SK-N-SH (cell line): Measurements from ENCODE around the gene PMIS2. TPM values are rescaled to one million over a fixed set of nuclear protein-coding genes. Genes with fewer than 3 reads are reported as not detected.

Experiments
- CTCF ChIA-PET: fragments of 300-600, 350-600 bp; formaldehyde crosslinking; extraction: SDS; loops from one replicate; lab custom pipeline; 2021; lab: Yijun Ruan, JAX
- POLR2A ChIA-PET: fragments of 350-600 bp; sonication (Branson Sonifier 250); formaldehyde crosslinking; extraction: SDS; loops from one replicate; lab custom pipeline; 2020; ENCODE audit warnings: antibody characterized with exemption, inconsistent platforms; lab: Yijun Ruan, JAX
- DNase-seq: peaks from one replicate; pipeline ENCODE4 v3.0.0; 2012
- H2AFZ ChIP-seq: fragments of 200-600 bp; sonication (generic); 2 replicates; pipeline ENCODE4 v1.8.1; 2016; ENCODE audit warnings: antibody characterized with exemption, mild to moderate bottlenecking, low read depth
- H3F3A ChIP-seq: fragments of 200-600 bp; sonication (generic); replicated peaks from 2 replicates; pipeline ENCODE3; 2016; ENCODE audit warnings: antibody characterized with exemption, mild to moderate bottlenecking; ENCODE audit not compliant: insufficient read depth
- H3K27ac ChIP-seq, 2 experiments: fragments of 200-500 bp in 1 of 2; fragments of 200-600 bp in 1 of 2; sonication (Bioruptor generic) in 1 of 2; sonication (generic), shearing (Covaris generic) in 1 of 2; 2 replicates each; pipeline versions ENCODE4 v1.5.1 to v1.6.1; 2014 to 2016; ENCODE audit warnings: low read depth in 2 of 2, inconsistent platforms in 1 of 2, low read length in 1 of 2, mild to moderate bottlenecking in 1 of 2, mixed read lengths in 1 of 2
- H3K27me3 ChIP-seq: fragments of 200-600 bp; sonication (generic), shearing (Covaris generic); 2 replicates; pipeline ENCODE4 v1.6.1; 2016; ENCODE audit warnings: mixed run types; ENCODE audit not compliant: insufficient read depth
- H3K36me3 ChIP-seq, 2 experiments: fragments of 200-500 bp in 1 of 2; fragments of 200-600 bp in 1 of 2; sonication (Bioruptor generic) in 1 of 2; sonication (generic) in 1 of 2; replicated peaks in 1 of 2; 2 replicates each; pipeline versions ENCODE3 to v1.5.1; 2014 to 2016; ENCODE audit warnings: low read length in 1 of 2, mild to moderate bottlenecking in 1 of 2; ENCODE audit not compliant: insufficient read depth in 2 of 2, control insufficient read depth in 1 of 2
- H3K4me1 ChIP-seq, 2 experiments: fragments of 200-500 bp in 1 of 2; fragments of 200-600 bp in 1 of 2; sonication (Bioruptor generic) in 1 of 2; sonication (generic), shearing (Covaris generic) in 1 of 2; 2 replicates each; pipeline versions ENCODE4 v1.5.1 to v1.6.1; 2014 to 2016; ENCODE audit warnings: low read depth in 1 of 2, low read length in 1 of 2, mixed run types in 1 of 2; ENCODE audit not compliant: insufficient read depth in 2 of 2, control insufficient read depth in 1 of 2
- H3K4me2 ChIP-seq: fragments of 200-600 bp; sonication (generic), shearing (Covaris generic); 2 replicates; pipeline ENCODE4 v1.6.1; 2017; ENCODE audit warnings: mixed run types
- H3K4me3 ChIP-seq, 2 experiments: fragments of 200-500 bp in 1 of 2; fragments of 200-600 bp in 1 of 2; sonication (Bioruptor generic) in 1 of 2; sonication (generic), shearing (Covaris generic) in 1 of 2; 2 replicates each; pipeline versions ENCODE4 v1.5.1 to v1.8.1; 2014 to 2016; ENCODE audit warnings: low read depth in 2 of 2, inconsistent platforms in 1 of 2, low read length in 1 of 2, mild to moderate bottlenecking in 1 of 2, mixed read lengths in 1 of 2, moderate library complexity in 1 of 2
- H3K79me2 ChIP-seq: fragments of 200-600 bp; sonication (generic); 2 replicates; pipeline ENCODE4 v1.8.1; 2017; ENCODE audit warnings: mild to moderate bottlenecking; ENCODE audit not compliant: insufficient read depth
- H3K9ac ChIP-seq: fragments of 200-600 bp; sonication (generic); 2 replicates; pipeline ENCODE4 v1.6.1; 2017; ENCODE audit warnings: mixed run types
- H3K9me2 ChIP-seq: fragments of 200-600 bp; sonication (generic); 2 replicates; pipeline ENCODE4 v1.6.1; 2017; ENCODE audit warnings: mixed run types
- H3K9me3 ChIP-seq: fragments of 200-600 bp; sonication (generic); 2 replicates; pipeline ENCODE4 v1.6.1; 2017; ENCODE audit warnings: mixed run types, mild to moderate bottlenecking, moderate library complexity
- H4K20me1 ChIP-seq: fragments of 200-600 bp; sonication (generic); 2 replicates; pipeline ENCODE4 v1.6.1; 2017; ENCODE audit warnings: mild to moderate bottlenecking, mixed run types; ENCODE audit not compliant: insufficient read depth
- EP300 ChIP-seq, 2 experiments: IDR thresholded peaks; 2 replicates each; pipeline versions ENCODE4 v1.4.0 to v1.6.1; 2012; ENCODE audit warnings: borderline replicate concordance in 1 of 2, low read depth in 1 of 2, low read length in 1 of 2
- EZH2phosphoT487 ChIP-seq: fragments of 200-600 bp; sonication (generic); IDR thresholded peaks from 2 replicates; pipeline ENCODE4 v1.6.1; 2017; ENCODE audit warnings: low read depth, mixed run types, mild to moderate bottlenecking, antibody characterized with exemption, moderate library complexity, borderline replicate concordance
- FOXJ3 ChIP-seq: sonication (generic); formaldehyde crosslinking; IDR thresholded peaks from 2 replicates; pipeline ENCODE4 v1.5.1; 2020; ENCODE audit warnings: mild to moderate bottlenecking, missing genetic modification reagents
- GABPA ChIP-seq: IDR thresholded peaks from 2 replicates; pipeline ENCODE4 v1.4.0; 2012; ENCODE audit warnings: low read depth, mild to moderate bottlenecking
- GATA2 ChIP-seq: sonication (generic); formaldehyde crosslinking; IDR thresholded peaks from 2 replicates; pipeline ENCODE4 v1.5.0; 2020; ENCODE audit warnings: mild to moderate bottlenecking, missing genetic modification reagents
- IRF3 ChIP-seq: fragments of 150-350 bp; IDR thresholded peaks from 2 replicates; pipeline ENCODE4 v1.6.1; 2016; ENCODE audit warnings: mild to moderate bottlenecking, low read depth, low read length
- POLR2AphosphoS5 ChIP-seq: IDR thresholded peaks from 2 replicates; pipeline ENCODE4 v1.6.1; 2012; ENCODE audit warnings: low read depth, low read length
- RXRA ChIP-seq: IDR thresholded peaks from 2 replicates; pipeline ENCODE4 v1.4.0; 2012; ENCODE audit warnings: low read depth, mild to moderate bottlenecking, borderline replicate concordance
- SIN3A ChIP-seq: IDR thresholded peaks from 2 replicates; pipeline ENCODE4 v1.6.1; 2012; ENCODE audit warnings: low read depth, mild to moderate bottlenecking, low read length, moderate library complexity, borderline replicate concordance
- TEAD4 ChIP-seq: IDR thresholded peaks from 2 replicates; pipeline ENCODE4 v1.4.0; 2012; ENCODE audit warnings: mild to moderate bottlenecking, borderline replicate concordance; ENCODE audit not compliant: insufficient read depth
- USF2 ChIP-seq: fragments of 150-350 bp; IDR thresholded peaks from 2 replicates; pipeline ENCODE4 v1.6.1; 2017; ENCODE audit warnings: antibody characterized with exemption, low read length, low read depth, borderline replicate concordance
- WGBS: methylation state at CpG from one replicate; pipeline ENCODE4 v1.1.6; 2017; ENCODE audit warnings: low lambda C conversion rate; 5-methylcytosine and 5-hydroxymethylcytosine counted together
- polyA plus RNA-seq, 3 experiments: library from polyadenylated mRNA; depleted of rRNA; stranded (reverse); fragments of >200 nt; gene quantifications; 2 replicates each; pipeline ENCODE4 v1.2.3, GENCODE V29; 2012

PMIS2 gene
- polyA plus RNA-seq, 1 of the 3 experiments (the other 2 are of a cell fraction), result not detected

GRCh38 chr19:35562336-35562735 is 23.6 kb upstream of the PMIS2 start:
- Histone ChIP-seq H4K20me1 (no peaks in the 10 kb centered on the region), H3K4me1 (peaks cover 0 to 11% of the 10 kb centered on the region in 2 experiments; a peak in 1 of 4 replicates), H2AFZ (no peak overlapping the region), H3K79me2 (no peaks in the 10 kb centered on the region), H3K9ac (no peak overlapping the region), H3K9me2 (no peaks in the 10 kb centered on the region), H3F3A (no peaks in the 10 kb centered on the region), H3K4me2 (no peak overlapping the region), H3K27ac (no peak overlapping the region), H3K9me3 (no peaks in the 10 kb centered on the region)
- WGBS, result 0% methylated on average over 5 of the region's 17 CpGs
- CTCF ChIA-PET, result interaction anchor here (1.2 kb wide), 1 partner anchor 13 kb away, joined by 6 read pairs; no protein-coding TSS in a partner anchor
- TF ChIP-seq EZH2phosphoT487 (no peak), SIN3A (no peak), POLR2AphosphoS5 (no peak), TEAD4 (no peak)
- TF ChIP-seq, all 33 proteins: peak for 0
- no peaks in the 10 kb centered on the region for H3K36me3 ChIP-seq
- POLR2A ChIA-PET, result no interaction called here
- no peak overlapping the region for H3K4me3 ChIP-seq
- peaks cover 72% of the 10 kb centered on the region for H3K27me3 ChIP-seq
- DNase-seq, result no peak

GRCh38 chr19:35562776-35563175 is 23.2 kb upstream of the PMIS2 start:
- 14% methylated on average over 2 of the region's 2 CpGs for WGBS
- ChIA-PET CTCF (interaction anchor here (1.2 kb wide), 2 partner anchors 14 to 52 kb away, joined by 3 to 6 read pairs; no protein-coding TSS in a partner anchor), POLR2A (no interaction called here)
- no peaks in the 10 kb centered on the region for H3K79me2 ChIP-seq
- peaks cover 0 to 8% of the 10 kb centered on the region in 2 experiments; a peak in 1 of 4 replicates for H3K4me1 ChIP-seq
- H3K9ac ChIP-seq, result no peak overlapping the region
- DNase-seq, result no peak
- no peak overlapping the region for H3K4me3 ChIP-seq
- no peak overlapping the region for H2AFZ ChIP-seq
- H3K36me3 ChIP-seq, result no peaks in the 10 kb centered on the region
- peaks cover 77% of the 10 kb centered on the region for H3K27me3 ChIP-seq
- no peaks in the 10 kb centered on the region for H3F3A ChIP-seq
- H4K20me1 ChIP-seq, result no peaks in the 10 kb centered on the region
- no peak overlapping the region for H3K27ac ChIP-seq
- no peaks in the 10 kb centered on the region for H3K9me2 ChIP-seq
- H3K9me3 ChIP-seq, result no peaks in the 10 kb centered on the region
- no peak for TF ChIP-seq FOXJ3 (CRISPR knock-in tag)
- no peak for TF ChIP-seq RXRA
- no peak for TF ChIP-seq TEAD4
- no peak for TF ChIP-seq IRF3
- TF ChIP-seq GATA2 (CRISPR knock-in tag), result no peak
- TF ChIP-seq USF2, result no peak
- TF ChIP-seq EP300 (IDR thresholded peaks at IDR 0.05; ENCODE audit: borderline replicate concordance in 1 of 2, low read depth in 1 of 2, low read length in 1 of 2), result no peak
- TF ChIP-seq GABPA, result no peak
- no peak overlapping the region for H3K4me2 ChIP-seq
